Stimulated activated CD4-positive, alpha-beta T cell treated with anti-CD3 and anti-CD28 coated beads, Interleukin-15, amount 100 ng/mL, for 24 hours (primary cell): Measurements from ENCODE around the gene PIP4K2C.
"Not testable (repeated sequence)": the region's sequence is repeated elsewhere in the genome, so short reads cannot be mapped to it uniquely, and the experiment has no call there.

Experiments used
- DNase-seq: peaks from one replicate; pipeline ENCODE4 v3.0.0-alpha.2; 2020

PIP4K2C gene

DNA sequence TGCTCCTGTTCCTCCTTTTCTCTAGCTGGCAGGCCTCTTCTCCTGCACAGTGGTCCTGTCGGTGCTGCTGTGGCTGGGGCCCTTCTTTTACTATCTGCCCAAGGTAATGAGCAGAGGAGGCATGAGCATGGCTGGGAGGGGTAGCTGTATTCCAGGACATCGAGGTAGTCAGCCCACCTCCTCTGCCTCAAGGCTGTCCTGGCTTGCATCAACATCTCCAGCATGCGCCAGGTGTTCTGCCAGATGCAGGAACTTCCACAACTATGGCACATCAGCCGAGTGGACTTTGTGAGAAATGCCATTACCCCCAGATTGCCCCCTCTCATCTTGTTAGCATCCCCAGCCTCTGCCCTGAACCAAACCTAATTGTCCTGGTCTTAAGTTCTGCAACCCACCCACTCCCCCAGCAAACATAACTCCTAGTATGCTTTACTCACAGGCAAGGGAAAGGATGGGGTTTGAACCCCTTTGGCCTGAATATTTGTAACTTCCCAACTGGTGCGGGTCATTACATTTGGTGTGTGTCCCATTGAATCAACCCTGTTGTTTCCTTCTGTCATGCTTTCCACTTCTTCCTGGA, 32.9 kb downstream of the PIP4K2C start:
- no peak for DNase-seq

DNA sequence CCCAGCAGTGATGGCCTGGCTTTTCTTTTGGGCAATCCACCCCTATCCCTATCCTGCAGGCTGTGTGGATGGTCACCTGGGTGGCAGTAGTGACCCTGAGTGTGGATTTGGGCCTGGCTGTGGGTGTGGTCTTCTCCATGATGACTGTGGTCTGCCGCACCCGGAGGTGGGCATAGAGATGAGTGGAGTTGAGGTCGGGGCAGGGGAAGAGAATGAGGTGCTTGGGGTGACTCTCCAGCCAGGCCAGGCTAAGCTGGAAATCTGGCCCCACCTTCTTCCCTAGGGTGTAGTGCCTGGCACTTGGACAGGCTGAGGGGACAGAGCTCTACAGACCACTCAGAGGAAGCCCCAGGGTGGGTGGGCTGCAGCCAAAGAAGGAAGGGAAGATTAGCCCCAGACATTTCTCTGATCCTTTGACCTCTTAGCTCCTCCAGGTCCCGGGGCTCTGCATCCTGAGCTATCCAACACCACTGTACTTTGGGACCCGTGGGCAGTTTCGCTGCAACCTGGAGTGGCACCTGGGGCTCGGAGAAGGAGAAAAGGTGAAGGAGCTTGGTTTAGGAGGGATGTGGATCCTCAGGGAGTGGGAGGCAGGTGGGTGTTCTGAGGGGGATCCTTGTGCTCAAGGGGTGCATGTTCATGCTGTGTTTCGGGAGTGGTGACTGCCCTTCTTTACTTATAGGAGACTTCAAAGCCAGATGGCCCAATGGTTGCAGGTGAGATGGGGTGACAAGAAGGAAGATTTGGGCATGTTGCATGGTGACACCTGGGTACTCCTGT, 33.6 kb downstream of the PIP4K2C start:
- DNase-seq, result no peak

DNA sequence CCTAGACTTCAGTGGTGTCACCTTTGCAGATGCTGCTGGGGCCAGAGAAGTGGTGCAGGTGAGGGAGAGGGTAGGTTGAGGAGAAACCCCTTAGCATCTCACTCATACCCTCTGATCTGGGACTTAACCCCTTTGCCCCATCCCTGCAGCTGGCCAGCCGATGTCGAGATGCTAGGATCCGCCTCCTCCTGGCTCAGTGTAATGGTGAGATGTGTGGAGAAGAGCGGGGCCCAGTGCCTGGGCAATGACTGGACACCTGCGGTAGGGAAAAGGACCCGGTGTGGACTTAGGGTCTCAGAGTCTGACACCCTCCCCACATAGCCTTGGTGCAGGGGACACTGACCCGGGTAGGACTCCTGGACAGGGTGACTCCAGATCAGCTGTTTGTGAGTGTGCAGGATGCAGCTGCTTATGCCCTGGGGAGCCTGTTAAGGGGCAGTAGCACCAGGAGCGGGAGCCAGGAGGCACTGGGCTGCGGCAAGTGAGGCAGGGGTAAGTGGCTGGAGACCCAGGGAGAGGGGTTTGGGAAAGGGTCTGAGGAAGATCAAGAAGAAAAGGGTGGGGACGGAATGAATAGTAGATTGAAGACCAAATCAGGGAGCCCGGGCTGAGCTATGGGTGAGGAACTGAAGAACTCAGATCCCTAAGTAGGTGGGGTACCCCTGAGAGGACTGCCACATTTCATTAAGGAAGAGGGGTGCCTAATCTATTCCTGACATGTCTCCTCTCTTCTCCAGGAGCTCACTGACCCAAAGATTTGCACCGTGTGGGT, 34.5 kb downstream of the PIP4K2C start:
- no peak for DNase-seq

DNA sequence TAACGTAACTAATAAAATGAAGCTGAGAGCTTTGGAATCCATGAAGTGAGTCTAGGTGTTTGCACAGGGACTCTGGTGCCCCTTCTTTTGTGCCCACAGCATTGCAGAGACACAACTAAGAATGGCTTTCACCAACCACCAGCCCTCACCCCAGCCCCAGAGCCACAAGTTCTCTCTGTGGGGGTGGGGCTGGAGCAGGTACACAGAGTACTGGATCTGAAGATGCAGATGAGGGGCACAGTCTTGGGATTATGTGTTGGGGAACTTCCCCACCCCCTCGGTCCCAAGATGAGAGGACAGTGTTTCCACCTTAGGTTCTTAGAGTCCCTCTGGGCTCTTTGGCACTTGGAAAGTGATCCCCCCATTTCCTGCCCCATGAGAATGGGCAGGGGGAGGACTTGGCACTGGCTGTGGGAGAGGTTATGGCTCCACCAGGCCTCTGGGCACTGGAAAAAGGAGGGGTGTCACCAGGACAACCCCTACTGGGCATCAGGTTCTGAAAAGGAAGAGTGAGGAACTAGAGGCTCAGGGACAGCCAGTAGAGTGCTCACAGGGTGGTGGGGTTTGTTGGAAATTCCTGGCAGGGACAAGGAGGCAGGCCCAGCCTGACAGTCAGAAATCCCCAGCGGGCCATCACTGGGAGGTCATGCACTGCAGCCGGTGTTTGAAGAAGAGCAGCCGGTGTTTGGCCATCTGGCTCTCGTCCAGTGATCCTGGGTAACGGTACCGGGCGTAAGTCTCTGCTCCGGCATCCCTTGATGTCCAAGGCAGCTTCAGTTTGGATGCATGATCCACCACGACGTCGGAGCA, 35.3 kb downstream of the PIP4K2C start:
- no peak for DNase-seq

DNA sequence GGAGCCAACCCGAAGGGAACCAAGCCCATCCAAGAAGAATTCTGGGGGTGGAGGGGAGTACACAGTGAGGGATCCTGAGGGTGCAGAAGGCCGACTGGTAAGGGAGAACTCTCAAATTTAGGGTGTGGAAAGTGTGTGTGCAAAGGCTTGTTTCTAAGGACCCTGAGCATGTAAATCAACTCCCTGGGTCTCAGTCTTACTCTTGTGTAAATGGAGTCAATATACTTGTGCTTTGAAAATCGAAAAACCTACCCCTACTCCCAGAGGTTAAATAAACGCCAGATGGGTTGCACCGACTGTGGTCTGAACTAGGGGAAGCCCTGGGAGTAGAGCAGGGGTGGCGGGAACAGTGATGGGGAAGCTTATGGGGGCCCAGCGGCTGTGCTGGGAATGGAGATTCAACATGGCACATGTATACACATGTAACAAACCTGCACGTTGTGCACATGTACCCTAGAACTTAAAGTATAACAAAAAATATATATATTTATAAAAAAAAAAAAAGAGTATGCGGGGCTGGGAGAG, 36.0 kb downstream of the PIP4K2C start:
- DNase-seq, result no peak

DNA sequence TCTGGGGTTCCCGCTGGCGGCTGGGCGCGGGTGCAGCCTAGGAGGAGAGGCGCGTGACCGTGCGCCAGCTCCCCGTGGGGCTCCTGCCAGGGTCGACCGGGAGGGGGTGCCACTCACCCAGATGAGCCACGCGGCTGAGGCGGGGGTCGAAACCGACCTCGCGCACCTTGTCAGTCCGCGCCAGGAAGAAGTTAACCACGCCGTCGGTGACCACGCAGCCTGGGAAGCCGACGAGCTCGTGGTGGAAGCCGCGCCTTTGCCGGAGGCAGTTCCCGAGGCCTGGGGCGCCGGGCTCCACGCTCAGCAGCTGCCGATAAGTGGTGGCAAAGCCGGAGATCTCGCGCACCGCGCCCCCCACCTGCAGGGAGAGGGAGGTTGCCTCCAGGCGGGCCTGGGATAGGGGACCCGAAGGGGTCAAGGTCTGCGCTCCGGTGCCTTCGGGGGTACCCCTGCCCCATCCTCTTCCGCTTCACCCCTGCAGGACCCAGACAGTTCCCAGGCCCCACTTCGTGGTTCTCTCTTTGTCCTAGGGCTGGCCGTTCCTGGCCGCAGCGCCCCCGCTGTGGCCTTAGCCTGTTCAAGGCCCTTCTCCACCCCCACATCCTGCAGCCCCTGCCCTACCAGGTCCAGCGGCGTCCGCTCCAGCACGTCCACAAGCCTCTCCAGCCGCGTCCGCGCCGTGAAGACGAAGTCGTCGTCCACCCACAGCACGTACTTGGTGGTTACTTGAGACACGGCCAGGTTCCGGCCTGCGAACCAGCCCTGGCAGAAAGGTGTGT, 36.7 kb downstream of the PIP4K2C start:
- DNase-seq, result peak; percentile 54

DNA sequence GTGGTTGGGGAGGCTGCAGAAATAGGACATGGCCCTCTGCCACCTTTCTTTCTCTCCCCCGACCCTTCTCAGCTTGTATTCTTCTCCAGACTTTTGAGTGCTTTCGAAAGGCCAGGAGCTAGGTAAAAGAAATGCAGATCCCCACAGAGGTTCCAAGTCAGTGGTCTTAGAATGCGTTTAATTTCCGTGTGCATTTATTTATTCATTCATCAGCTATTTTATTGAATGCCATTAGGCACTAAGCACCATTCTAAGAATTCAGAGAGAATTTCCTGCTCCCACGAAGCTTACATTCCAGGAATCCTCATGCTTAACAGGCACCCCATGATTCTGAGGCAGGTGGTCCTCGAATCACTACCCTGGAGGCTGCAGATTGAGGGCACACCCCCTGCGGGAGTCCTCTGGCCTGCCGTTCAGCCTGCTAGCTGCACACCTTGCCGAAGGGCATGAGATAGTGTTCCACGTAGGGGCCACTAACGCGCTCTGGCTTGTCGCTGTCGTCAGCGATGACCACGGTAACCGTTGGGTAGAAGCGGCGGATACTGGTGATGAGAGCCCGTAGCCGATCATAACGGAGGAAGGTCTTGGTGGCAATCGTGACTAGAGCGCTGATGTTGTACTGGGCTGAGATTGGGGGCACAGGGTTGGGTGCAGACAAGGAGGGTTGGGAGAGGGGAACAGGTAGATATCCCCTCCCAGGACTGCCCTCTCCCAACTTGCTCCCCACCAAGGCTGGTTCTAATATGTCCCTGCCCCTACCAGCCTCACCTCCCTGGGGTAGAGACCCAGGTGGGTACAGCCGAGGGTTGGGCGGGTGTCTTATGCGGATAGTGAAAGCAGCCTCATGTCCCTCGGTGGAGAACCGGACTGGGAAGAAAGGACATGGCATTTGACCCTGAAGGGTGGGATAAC, 37.5 kb downstream of the PIP4K2C start:
- DNase-seq, result no peak

DNA sequence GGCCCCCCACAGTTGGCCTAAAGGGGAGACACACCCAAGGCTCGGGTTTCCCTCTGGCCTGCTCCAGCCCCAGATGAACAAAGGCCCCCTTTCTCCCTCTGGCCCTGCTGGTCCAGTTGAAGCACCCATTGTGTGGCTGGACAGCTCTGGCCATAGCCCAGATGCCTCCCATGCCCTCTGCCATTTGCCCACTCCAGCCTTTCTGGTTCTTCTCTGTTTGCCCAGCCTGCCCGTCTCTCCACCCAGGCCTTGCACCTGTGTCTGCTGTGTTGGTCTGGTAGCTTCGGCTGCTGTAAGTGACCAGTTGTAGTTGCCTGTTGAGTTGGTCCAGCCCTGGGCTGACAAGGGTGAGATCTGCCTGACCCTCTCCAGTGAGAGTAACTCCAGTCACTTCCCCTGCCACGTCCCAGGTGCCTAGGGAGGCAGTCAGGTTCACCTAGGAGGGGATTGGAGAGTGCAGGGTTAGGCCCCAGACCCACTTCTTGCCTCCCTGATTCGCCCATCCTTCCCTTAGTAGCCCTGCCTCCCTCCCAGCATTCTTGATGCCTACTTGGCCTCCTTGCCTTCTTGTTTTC, 39.0 kb downstream of the PIP4K2C start:
- DNase-seq, result no peak

DNA sequence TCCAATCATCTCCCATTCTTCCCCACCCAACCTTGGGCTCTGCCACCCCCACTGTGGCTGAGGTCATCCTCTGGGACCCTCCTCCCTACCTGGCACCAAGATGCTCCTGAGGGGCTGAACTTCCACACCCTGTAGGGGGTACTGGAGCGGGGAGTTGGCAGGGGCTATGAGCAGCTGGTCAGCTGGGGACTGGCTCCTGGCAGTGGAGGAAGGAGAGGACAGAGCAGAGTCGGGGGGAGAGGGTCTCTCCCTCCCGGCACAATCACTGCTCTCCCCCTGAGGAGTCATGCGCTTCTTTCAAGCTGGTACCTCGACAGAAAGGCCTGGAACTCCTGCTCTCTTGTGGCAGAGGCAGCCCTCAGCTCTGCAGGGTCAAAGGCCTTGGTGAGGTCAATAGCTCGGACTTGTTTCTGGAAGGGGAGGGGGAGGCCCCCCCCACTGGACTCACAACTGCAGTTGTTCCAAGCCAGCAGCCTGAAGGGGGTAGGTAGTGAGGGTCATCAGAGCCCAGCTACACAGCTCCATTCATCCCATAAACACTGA, 40.0 kb downstream of the PIP4K2C start:
- DNase-seq, result no peak

DNA sequence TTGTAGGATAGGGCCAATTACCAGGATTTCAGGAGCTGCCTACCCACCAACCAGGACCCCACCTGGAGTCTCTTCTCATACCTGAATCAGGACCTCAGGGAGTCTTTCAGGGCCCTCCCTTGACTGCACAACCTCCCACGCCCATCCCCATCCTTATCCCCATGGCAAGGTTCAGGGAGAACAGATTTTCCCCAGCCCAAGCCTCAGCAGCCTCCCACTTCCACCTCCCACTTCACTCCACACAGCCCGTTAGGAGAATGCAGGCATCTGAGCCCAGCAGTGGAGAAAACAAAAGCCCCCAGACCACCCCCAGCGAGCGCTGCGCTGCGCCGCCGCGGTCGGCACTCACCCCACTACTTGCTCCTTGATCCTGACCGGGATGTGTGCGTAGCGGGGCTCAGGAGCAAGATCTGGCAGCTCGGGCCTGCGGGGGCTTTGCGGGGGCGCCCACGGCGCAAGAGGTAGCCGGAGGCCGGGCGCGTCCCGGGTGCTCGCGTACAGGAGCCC, 40.6 kb downstream of the PIP4K2C start:
- no peak for DNase-seq

DNA sequence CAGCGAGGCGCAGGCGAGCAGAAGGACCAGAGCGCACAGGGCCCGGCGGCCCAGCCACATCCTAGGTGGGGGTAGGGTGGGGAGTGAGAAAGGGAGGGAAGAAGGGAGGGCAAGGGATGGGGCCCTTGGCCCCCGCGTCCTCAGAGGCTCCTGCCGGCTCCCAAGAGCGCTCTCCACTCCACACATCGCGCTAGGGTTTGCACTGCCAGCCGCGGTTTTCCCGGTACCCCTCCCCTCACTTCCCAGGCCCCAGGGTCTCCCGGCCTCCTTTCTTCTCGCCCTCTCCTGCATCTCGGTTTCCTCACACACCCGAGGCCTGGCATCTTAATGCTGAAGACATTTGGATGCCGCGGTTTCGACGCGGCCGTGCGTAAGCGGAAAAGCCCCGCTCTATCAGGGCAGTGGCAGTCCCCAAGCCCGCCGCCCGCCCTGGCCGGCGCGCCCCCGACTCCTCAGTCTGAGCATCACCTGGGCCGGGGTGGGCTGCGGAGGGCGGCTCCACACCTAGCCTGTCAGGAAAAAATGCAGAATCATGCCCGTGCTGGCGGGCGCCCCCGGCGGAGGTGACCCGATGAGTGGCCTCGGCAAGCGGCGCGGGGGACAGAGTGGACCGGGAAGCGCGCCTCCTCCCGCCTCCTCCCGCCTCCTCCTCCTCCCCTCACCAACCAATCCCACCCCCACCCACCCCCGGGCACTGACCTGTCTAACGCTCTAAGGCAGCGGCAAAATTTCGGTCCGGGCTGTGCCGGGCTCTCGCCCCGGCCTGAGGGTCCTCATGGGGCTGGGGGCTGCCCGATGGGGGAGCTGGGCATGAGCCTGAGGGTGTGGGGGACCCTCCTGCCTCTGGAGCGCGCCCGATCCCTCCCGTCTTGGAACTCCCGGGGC, 41.3 kb downstream of the PIP4K2C start:
- peak; percentile 42 for DNase-seq

DNA sequence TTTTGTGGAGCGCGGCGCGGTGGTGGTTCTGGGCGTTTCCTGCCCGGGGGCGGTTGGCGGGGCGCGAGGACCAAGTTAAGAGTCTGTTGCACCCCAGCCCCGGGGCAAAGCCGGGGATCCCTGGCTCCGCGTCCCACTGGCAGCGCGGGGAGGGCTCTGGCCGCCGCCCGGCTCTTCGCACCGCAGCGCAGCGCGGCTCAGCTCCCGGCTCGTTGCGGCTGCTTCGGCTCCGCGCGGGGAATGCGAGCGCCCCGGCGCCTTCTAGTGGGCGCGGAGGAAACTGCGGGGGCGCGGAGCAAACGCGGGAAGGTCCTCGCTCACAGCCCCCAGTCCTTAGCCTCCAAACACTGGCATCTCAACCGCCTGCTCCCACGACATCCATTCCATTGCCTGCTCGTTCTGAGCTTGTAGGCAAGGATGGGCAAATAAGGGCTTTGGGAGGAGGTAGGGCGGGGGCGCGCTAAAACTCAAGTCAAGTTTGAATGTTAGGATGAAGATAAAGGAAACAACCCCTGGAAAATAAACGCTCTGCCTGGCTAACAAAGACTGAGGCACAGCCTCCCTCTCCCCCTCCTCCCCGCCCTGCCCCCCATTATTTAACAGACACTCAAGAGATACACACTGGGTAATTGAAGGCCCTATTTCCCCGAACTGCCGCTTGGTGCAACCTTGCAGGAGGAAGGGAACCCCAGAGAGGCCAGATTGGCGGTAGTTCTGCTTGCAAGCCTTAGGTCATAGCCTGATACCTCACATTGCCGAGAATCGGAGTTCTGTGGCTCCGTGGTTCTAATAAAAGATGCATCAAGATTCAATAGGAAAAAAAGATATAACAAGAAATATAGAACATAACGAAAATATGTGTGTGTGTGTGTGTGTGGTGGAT, 42.2 kb downstream of the PIP4K2C start, which contains the start of gene B4GALNT1:
B4GALNT1 (minus strand) TSS at position 244 of the 883 bp plus-strand sequence. CDS start 1,069 bp downstream, outside the sequence.
- peak; percentile 81 for DNase-seq

DNA sequence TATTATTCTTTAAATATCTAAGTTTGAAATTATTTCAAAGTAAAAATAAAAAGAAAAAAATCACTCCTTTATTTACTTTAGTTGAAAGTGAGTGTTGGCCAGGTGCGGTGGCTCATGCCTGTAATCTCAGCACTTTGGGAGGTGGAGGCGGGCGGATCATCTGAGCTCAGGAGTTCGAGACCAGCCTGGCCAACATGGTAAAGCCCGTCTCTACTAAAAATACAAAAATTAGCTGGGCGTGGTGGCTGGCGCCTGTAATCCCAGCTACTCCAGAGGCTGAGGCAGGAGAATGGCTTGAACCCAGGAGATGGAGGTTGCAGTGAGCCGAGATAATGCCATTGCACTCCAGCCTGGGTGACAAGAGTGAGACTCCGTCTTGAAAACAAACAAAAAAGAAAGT, 45.7 kb downstream of the PIP4K2C start:
- not testable (repeated sequence) for DNase-seq

DNA sequence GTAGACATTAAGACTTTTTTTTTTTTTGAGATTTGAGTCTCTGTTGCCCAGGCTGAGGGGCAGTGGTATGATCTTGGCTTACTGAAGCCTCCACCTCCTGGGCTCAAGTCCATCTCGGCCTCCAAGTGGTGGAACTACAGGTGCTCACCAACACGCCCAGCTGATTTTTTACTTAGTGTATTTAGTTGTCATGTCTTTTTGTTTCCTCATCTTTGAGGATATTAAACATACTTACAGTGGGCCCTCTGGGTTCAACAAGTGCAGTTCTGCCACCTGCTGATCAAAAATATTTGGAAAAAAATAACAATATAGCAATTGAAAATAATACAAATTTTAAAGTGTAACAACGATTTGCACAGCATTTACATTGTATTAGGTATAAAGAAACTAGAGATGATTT, 46.4 kb downstream of the PIP4K2C start:
- DNase-seq, result no peak

DNA sequence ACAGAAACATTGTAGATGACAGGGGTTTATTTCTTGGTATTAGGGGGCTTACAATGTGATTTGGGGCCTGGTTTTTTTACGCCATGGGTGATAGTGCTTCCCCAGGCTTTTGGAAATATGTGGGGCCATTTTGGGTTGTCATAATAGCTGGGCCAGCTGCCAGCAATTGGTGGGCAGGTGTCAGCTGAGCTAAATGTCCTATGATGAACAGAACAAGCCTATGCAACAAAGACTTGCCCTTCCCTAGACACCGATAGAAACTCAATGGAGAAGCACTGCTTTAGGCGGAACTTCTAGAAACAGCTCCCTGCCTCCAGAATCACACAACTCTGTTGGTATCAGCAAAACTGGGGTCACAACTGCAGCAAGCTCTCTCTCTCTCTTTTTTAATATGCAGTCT, 47.1 kb downstream of the PIP4K2C start:
- DNase-seq, result no peak

DNA sequence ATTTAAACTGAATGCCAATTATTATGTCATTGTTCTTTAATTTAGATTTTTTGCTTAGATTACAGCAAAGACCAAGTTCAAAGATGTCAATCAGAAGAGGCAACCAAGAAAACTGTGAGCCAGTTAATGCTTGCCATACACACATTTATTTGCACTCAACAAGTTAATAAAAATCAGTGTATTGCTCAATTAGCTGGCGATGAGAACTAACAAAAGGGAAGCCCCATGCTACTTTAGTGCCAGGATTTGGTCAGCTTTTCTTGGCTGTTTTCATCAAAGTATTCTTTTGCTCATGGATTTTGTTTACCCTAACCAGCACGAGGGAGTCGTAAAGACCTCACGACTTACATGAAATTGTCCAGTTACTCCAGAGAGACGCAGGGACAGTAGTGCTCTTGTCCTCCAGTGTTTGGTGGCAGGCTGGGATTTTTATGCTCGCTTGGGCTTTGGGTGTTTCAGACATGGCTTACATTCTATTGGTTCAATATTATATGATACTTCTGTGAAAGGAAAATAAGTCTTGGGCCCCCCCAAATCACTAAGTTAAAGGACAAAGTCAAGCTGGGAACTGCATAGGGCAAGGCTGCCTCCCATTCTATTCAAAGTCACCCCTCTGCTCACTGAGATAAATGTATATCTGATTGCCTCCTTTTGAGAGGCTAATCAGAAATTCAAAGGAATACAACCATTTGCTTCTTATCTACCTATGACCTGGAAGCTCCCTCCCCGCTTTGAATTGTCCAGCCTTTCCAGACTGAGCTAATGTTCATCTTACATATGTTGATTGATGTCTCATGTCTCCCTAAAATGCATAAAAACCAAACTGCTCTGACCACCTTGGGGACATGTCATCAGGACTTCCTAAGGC, 49.4 kb downstream of the PIP4K2C start:
- no peak for DNase-seq
